Right renal cortex interstitium (tissue), 3 donors: ENCODE measurements around the gene RAD51B. TPM values are rescaled to one million over a fixed set of nuclear protein-coding genes. Genes with fewer than 3 reads are reported as not detected.

Experiments used
- DNase-seq, 3 donors: peaks; one replicate each; pipeline ENCODE4 v3.0.0-alpha.2; 2013; ENCODE audit warnings: low read depth in 3 of 3, low spot score in 2 of 3
- polyA plus RNA-seq, 3 donors: library from polyadenylated mRNA; unstranded; fragments of 120-200 nt; gene quantifications; one replicate each; pipeline ENCODE4 v1.2.1, GENCODE V29; 2013; ENCODE audit not compliant: insufficient read length in 3 of 3

RAD51B gene
- polyA plus RNA-seq, 3 donors = 11.3 to 11.9 (median 11.6) TPM

- no peak for DNase-seq
These were observed 547.1 kb downstream of the RAD51B start for GRCh38 chr14:68366656-68367055.

- DNase-seq = no peak
These were observed 548.0 kb downstream of the RAD51B start for GRCh38 chr14:68367536-68367935.

GRCh38 chr14:68368850-68369249 lies 549.3 kb downstream of the RAD51B start:
- DNase-seq = no peak

- no peak for DNase-seq
These were observed 549.9 kb downstream of the RAD51B start for GRCh38 chr14:68369281-68370056.

GRCh38 chr14:68370057-68370360 lies 550.4 kb downstream of the RAD51B start:
- DNase-seq = no peak

- no peak for DNase-seq
These were observed 552.8 kb downstream of the RAD51B start for GRCh38 chr14:68372368-68372767.

GRCh38 chr14:68373124-68373646 lies 553.6 kb downstream of the RAD51B start:
- DNase-seq = no peak

- no peak for DNase-seq
These were observed 554.4 kb downstream of the RAD51B start for GRCh38 chr14:68373847-68374444.

GRCh38 chr14:68374682-68375081 lies 555.1 kb downstream of the RAD51B start:
- no peak for DNase-seq

GRCh38 chr14:68375376-68375775 lies 555.8 kb downstream of the RAD51B start:
- DNase-seq = no peak

GRCh38 chr14:68376067-68376779 lies 556.6 kb downstream of the RAD51B start:
- DNase-seq = no peak

GRCh38 chr14:68377006-68377405 lies 557.4 kb downstream of the RAD51B start:
- no peak for DNase-seq

- DNase-seq = no peak
These were observed 557.9 kb downstream of the RAD51B start for GRCh38 chr14:68377459-68377858.

GRCh38 chr14:68379510-68380328 lies 560.1 kb downstream of the RAD51B start:
- DNase-seq = no peak

GRCh38 chr14:68380329-68380741 lies 560.8 kb downstream of the RAD51B start:
- no peak for DNase-seq

GRCh38 chr14:68384335-68384734 lies 564.8 kb downstream of the RAD51B start:
- DNase-seq = no peak

- no peak for DNase-seq
These were observed 565.3 kb downstream of the RAD51B start for GRCh38 chr14:68384881-68385280.

- no peak for DNase-seq
These were observed 566.9 kb downstream of the RAD51B start for GRCh38 chr14:68386446-68386845.

GRCh38 chr14:68386950-68387779 lies 567.6 kb downstream of the RAD51B start:
- no peak for DNase-seq

GRCh38 chr14:68389943-68390342 lies 570.4 kb downstream of the RAD51B start:
- DNase-seq = no peak
